K562 (cell line): Measurements from ENCODE around the gene DAPK1. TPM values are rescaled to one million over a fixed set of nuclear protein-coding genes. Genes with fewer than 3 reads are reported as not detected.

ENCODE experiments used
- EGR1 ChIP-seq: fragments of 450-650 bp; conservative IDR thresholded peaks from 2 replicates; pipeline ENCODE4 v1.6.1; 2017; ENCODE audit warnings: mild to moderate bottlenecking
- EP400 ChIP-seq: fragments of 450-650 bp; IDR thresholded peaks from 2 replicates; pipeline ENCODE4 v1.6.1; 2017; ENCODE audit warnings: antibody characterized with exemption, mild to moderate bottlenecking, moderate library complexity
- ERF ChIP-seq: fragments of 450-650 bp; formaldehyde crosslinking; IDR thresholded peaks from 2 replicates; pipeline ENCODE4 v1.4.0; 2020; ENCODE audit warnings: mild to moderate bottlenecking, mixed read lengths
- MIER1 ChIP-seq: fragments of 450-650 bp; IDR thresholded peaks from 2 replicates; pipeline ENCODE4 v1.6.1; 2016; ENCODE audit warnings: antibody characterized with exemption, mild to moderate bottlenecking, low read depth
- MTA3 ChIP-seq: fragments of 450-650 bp; formaldehyde crosslinking; IDR thresholded peaks from 2 replicates; pipeline ENCODE4 v1.6.1; 2017; ENCODE audit warnings: mild to moderate bottlenecking, borderline replicate concordance
- NFIC ChIP-seq: fragments of 450-650 bp; IDR thresholded peaks from 2 replicates; pipeline ENCODE4 v1.6.1; 2017; ENCODE audit warnings: mild to moderate bottlenecking, inconsistent platforms
- SRSF1 ChIP-seq: fragments of 200-400 bp; formaldehyde crosslinking; IDR thresholded peaks from 2 replicates; pipeline ENCODE4 v1.6.1; 2017; ENCODE audit warnings: mild to moderate bottlenecking, low read depth, low read length, moderate library complexity
- SRSF7 ChIP-seq: fragments of 200-400 bp; formaldehyde crosslinking; optimal IDR thresholded peaks from 2 replicates; pipeline ENCODE3; 2017; ENCODE audit warnings: mild to moderate bottlenecking, low read depth, low read length
- ZNF165 ChIP-seq: fragments of 250-450 bp; sonication (Bioruptor Pico); IDR thresholded peaks from 2 replicates; pipeline ENCODE4 v1.4.0; 2020; ENCODE audit warnings: borderline replicate concordance
- polyA plus RNA-seq, 8 experiments: library from polyadenylated mRNA; depleted of rRNA in 4 of 8; stranded (reverse) in 5 of 8; unstranded in 3 of 8; fragments of >200 nt; fragmentation: Nextera tagmentation in 2 of 8; fragmentation: Illumina TruSeq in 1 of 8; extraction: Ambion mirVana in 2 of 8; extraction: Trizol in 1 of 8; gene quantifications; 2 replicates each; pipeline versions ENCODE4 v1.2.1 to v1.2.3, GENCODE V29; 2011 to 2014; ENCODE audit warnings: inconsistent platforms in 1 of 8, missing spikeins in 1 of 8
- total RNA-seq, 7 experiments: library from RNA; depleted of rRNA in 6 of 7; stranded (reverse); fragments of >200 nt in 6 of 7; fragmentation: Illumina TruSeq in 2 of 7; extraction: Trizol in 2 of 7; gene quantifications; 2 replicates each; pipeline versions ENCODE4 v1.2.1 to v1.2.3, GENCODE V29; 2011 to 2021; ENCODE audit warnings: low replicate concordance in 1 of 7
- TF ChIP-seq, protein P1 (sequence below): fragments of 450-650 bp; IDR thresholded peaks from 2 replicates; pipeline ENCODE4 v1.7.0; 2016; ENCODE audit warnings: borderline replicate concordance
- TF ChIP-seq, protein P2 (sequence below): fragments of 450-650 bp; IDR thresholded peaks from 2 replicates; pipeline ENCODE4 v1.6.1; 2017; ENCODE audit warnings: mild to moderate bottlenecking, moderate library complexity
- TF ChIP-seq, protein P3 (sequence below): fragments of 200-600 bp; sonication (generic); IDR thresholded peaks from one replicate; pipeline ENCODE4 v1.6.1; 2012; ENCODE audit warnings: mild to moderate bottlenecking, low read depth, low read length, inconsistent platforms

DAPK1 gene
- total and polyA plus RNA-seq, 9 of the 15 experiments (the other 6 are each of a cell fraction or from before 2014, with no cell fraction given) = 1.7 to 26.4 (median 15.8) TPM

DNA sequence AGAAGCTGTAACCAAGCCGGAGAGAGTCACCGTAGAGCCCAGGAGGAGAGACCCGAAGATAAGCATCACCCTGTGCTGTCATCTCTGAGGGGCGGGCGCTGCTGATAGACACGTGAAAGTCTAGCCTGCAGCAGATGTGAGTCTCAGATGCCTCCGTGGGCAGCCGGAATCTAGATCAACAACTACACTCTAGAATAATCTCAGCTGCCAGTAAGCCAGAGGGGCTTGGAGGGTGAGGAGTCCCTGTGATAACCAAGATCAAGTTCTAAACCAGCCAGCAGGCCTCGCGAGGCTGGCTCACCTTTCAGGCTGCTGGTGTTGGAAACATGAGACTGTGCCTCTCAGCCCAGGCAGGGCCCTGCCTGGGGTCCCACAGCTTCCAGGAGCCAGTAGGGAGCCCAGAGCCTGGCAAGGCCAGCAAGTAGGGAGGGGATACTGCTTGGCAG, 54.1 kb downstream of the DAPK1 start (continued):
- TF ChIP-seq, protein P1, sequence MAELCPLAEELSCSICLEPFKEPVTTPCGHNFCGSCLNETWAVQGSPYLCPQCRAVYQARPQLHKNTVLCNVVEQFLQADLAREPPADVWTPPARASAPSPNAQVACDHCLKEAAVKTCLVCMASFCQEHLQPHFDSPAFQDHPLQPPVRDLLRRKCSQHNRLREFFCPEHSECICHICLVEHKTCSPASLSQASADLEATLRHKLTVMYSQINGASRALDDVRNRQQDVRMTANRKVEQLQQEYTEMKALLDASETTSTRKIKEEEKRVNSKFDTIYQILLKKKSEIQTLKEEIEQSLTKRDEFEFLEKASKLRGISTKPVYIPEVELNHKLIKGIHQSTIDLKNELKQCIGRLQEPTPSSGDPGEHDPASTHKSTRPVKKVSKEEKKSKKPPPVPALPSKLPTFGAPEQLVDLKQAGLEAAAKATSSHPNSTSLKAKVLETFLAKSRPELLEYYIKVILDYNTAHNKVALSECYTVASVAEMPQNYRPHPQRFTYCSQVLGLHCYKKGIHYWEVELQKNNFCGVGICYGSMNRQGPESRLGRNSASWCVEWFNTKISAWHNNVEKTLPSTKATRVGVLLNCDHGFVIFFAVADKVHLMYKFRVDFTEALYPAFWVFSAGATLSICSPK = no peak
- TF ChIP-seq EP400 (no peak), EGR1 (no peak), MIER1 (no peak), ERF (CRISPR knock-in tag) (no peak), MTA3 (no peak), ZNF165 (CRISPR knock-in tag) (no peak), SRSF7 (no peak), NFIC (peak; percentile 56; the same call in 1 of the 2 replicates), SRSF1 (no peak)
- TF ChIP-seq, protein P2, sequence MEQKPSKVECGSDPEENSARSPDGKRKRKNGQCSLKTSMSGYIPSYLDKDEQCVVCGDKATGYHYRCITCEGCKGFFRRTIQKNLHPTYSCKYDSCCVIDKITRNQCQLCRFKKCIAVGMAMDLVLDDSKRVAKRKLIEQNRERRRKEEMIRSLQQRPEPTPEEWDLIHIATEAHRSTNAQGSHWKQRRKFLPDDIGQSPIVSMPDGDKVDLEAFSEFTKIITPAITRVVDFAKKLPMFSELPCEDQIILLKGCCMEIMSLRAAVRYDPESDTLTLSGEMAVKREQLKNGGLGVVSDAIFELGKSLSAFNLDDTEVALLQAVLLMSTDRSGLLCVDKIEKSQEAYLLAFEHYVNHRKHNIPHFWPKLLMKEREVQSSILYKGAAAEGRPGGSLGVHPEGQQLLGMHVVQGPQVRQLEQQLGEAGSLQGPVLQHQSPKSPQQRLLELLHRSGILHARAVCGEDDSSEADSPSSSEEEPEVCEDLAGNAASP = no peak
- TF ChIP-seq, protein P3, sequence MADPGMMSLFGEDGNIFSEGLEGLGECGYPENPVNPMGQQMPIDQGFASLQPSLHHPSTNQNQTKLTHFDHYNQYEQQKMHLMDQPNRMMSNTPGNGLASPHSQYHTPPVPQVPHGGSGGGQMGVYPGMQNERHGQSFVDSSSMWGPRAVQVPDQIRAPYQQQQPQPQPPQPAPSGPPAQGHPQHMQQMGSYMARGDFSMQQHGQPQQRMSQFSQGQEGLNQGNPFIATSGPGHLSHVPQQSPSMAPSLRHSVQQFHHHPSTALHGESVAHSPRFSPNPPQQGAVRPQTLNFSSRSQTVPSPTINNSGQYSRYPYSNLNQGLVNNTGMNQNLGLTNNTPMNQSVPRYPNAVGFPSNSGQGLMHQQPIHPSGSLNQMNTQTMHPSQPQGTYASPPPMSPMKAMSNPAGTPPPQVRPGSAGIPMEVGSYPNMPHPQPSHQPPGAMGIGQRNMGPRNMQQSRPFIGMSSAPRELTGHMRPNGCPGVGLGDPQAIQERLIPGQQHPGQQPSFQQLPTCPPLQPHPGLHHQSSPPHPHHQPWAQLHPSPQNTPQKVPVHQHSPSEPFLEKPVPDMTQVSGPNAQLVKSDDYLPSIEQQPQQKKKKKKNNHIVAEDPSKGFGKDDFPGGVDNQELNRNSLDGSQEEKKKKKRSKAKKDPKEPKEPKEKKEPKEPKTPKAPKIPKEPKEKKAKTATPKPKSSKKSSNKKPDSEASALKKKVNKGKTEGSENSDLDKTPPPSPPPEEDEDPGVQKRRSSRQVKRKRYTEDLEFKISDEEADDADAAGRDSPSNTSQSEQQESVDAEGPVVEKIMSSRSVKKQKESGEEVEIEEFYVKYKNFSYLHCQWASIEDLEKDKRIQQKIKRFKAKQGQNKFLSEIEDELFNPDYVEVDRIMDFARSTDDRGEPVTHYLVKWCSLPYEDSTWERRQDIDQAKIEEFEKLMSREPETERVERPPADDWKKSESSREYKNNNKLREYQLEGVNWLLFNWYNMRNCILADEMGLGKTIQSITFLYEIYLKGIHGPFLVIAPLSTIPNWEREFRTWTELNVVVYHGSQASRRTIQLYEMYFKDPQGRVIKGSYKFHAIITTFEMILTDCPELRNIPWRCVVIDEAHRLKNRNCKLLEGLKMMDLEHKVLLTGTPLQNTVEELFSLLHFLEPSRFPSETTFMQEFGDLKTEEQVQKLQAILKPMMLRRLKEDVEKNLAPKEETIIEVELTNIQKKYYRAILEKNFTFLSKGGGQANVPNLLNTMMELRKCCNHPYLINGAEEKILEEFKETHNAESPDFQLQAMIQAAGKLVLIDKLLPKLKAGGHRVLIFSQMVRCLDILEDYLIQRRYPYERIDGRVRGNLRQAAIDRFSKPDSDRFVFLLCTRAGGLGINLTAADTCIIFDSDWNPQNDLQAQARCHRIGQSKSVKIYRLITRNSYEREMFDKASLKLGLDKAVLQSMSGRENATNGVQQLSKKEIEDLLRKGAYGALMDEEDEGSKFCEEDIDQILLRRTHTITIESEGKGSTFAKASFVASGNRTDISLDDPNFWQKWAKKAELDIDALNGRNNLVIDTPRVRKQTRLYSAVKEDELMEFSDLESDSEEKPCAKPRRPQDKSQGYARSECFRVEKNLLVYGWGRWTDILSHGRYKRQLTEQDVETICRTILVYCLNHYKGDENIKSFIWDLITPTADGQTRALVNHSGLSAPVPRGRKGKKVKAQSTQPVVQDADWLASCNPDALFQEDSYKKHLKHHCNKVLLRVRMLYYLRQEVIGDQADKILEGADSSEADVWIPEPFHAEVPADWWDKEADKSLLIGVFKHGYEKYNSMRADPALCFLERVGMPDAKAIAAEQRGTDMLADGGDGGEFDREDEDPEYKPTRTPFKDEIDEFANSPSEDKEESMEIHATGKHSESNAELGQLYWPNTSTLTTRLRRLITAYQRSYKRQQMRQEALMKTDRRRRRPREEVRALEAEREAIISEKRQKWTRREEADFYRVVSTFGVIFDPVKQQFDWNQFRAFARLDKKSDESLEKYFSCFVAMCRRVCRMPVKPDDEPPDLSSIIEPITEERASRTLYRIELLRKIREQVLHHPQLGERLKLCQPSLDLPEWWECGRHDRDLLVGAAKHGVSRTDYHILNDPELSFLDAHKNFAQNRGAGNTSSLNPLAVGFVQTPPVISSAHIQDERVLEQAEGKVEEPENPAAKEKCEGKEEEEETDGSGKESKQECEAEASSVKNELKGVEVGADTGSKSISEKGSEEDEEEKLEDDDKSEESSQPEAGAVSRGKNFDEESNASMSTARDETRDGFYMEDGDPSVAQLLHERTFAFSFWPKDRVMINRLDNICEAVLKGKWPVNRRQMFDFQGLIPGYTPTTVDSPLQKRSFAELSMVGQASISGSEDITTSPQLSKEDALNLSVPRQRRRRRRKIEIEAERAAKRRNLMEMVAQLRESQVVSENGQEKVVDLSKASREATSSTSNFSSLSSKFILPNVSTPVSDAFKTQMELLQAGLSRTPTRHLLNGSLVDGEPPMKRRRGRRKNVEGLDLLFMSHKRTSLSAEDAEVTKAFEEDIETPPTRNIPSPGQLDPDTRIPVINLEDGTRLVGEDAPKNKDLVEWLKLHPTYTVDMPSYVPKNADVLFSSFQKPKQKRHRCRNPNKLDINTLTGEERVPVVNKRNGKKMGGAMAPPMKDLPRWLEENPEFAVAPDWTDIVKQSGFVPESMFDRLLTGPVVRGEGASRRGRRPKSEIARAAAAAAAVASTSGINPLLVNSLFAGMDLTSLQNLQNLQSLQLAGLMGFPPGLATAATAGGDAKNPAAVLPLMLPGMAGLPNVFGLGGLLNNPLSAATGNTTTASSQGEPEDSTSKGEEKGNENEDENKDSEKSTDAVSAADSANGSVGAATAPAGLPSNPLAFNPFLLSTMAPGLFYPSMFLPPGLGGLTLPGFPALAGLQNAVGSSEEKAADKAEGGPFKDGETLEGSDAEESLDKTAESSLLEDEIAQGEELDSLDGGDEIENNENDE = no peak
